SK-N-MC (cell line): Measurements from ENCODE around the gene DENND1C.

Source experiments
- EZH2 ChIP-seq: fragments of 200-600 bp; sonication (generic); IDR thresholded peaks from one replicate; pipeline ENCODE4 v1.6.1; 2017; ENCODE audit warnings: antibody characterized with exemption
- FOXP2 ChIP-seq: optimal IDR thresholded peaks from 2 replicates; pipeline ENCODE3; 2011; ENCODE audit warnings: mild to moderate bottlenecking, moderate library complexity; ENCODE audit not compliant: insufficient read depth; ENCODE audit errors: extremely low read length, control extremely low read depth
- POLR2AphosphoS5 ChIP-seq: IDR thresholded peaks from 2 replicates; pipeline ENCODE4 v1.6.1; 2012; ENCODE audit warnings: mild to moderate bottlenecking, low read depth, low read length, borderline replicate concordance

DNA sequence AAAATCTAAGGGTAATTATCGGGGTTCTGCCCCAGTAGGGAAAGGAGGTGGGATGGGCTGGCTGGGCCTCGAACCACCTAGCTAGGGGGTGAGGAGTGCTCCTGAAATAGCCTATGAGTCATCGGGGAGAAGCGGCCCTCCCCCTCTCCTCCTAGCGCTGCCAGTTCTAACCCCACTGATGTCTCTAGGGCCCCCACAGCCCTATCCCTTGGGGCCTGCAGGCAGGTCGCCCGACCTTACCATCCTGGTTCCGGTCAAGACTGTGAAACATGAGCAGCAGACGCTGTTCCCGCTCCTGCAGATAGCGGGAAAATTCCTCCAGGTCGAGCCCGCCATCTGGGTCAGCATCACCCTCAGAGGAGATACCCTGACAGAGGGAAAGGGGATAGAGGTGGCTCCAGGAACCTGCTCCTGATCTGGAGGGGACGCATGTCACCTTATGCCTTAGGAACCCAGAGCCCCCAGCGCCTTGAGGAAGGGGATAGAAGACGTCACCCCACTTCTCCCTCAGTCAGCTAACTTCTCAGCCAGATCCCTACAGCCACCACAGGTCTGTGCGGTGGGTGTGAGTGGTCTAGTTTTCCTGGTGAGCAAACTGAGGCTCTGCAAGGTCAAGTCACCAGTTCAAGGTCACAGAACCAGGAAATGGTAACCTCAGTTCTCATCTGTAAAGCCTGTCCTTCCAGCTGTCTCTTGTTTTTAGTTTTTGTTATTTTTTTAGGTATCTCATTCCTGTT, 23.5 kb downstream of the DENND1C start:
- TF ChIP-seq EZH2 (no peak), POLR2AphosphoS5 (no peak), FOXP2 (no peak)
